A204.1 (cell line): ENCODE results near the gene PSEN2.

Experiments used
- FAIRE-seq: peaks from 2 replicates; lab custom pipeline; 2012; peaks lifted over from hg19 to GRCh38; lab: Jason Lieb, UNC

PSEN2 gene

GRCh38 chr1:226865590-226865989, 4.8 kb upstream of the PSEN2 start:
- no peak for FAIRE-seq

GRCh38 chr1:226867461-226868054, 2.9 kb upstream of the PSEN2 start:
- no peak for FAIRE-seq

GRCh38 chr1:226868726-226869125, 1.7 kb upstream of the PSEN2 start:
- FAIRE-seq = no peak

- FAIRE-seq = no peak
Observed at GRCh38 chr1:226870026-226870400, 403 bp upstream of the PSEN2 start.

GRCh38 chr1:226871636-226872327, 1.4 kb downstream of the PSEN2 start:
- no peak for FAIRE-seq

GRCh38 chr1:226872437-226872836, 2.0 kb downstream of the PSEN2 start:
- no peak for FAIRE-seq

GRCh38 chr1:226873771-226874578, 3.6 kb downstream of the PSEN2 start:
- no peak for FAIRE-seq

GRCh38 chr1:226874579-226875425, 4.4 kb downstream of the PSEN2 start:
- no peak for FAIRE-seq

- no peak for FAIRE-seq
Observed at GRCh38 chr1:226875641-226876295, 5.4 kb downstream of the PSEN2 start.

- FAIRE-seq = no peak
Observed at GRCh38 chr1:226877669-226878068, 7.3 kb downstream of the PSEN2 start.

- no peak for FAIRE-seq
Observed at GRCh38 chr1:226880372-226881287, 10.2 kb downstream of the PSEN2 start.

GRCh38 chr1:226881515-226882185, 11.2 kb downstream of the PSEN2 start:
- FAIRE-seq = no peak

GRCh38 chr1:226882187-226882586, 11.8 kb downstream of the PSEN2 start:
- FAIRE-seq = no peak

GRCh38 chr1:226882631-226883409, 12.4 kb downstream of the PSEN2 start:
- no peak for FAIRE-seq

GRCh38 chr1:226883630-226884029, 13.2 kb downstream of the PSEN2 start:
- FAIRE-seq = no peak

- FAIRE-seq = no peak
Observed at GRCh38 chr1:226884116-226884625, 13.8 kb downstream of the PSEN2 start.

GRCh38 chr1:226884966-226885820, 14.8 kb downstream of the PSEN2 start:
- FAIRE-seq = no peak
